ENCODE results near the gene DYNC2LI1.

The DYNC2LI1 gene

GRCh38 chr2:43812006-43812405, 38.2 kb downstream of the DYNC2LI1 start:
- DNase-seq: no peak

- DNase-seq: no peak
These were observed 39.1 kb downstream of the DYNC2LI1 start for GRCh38 chr2:43812947-43813346.

GRCh38 chr2:43814711-43815110, 40.9 kb downstream of the DYNC2LI1 start:
- DNase-seq: no peak

GRCh38 chr2:43818761-43819160, 44.9 kb downstream of the DYNC2LI1 start:
- DNase-seq: no peak

GRCh38 chr2:43819491-43820163, 45.8 kb downstream of the DYNC2LI1 start:
- no peak for DNase-seq

GRCh38 chr2:43822839-43823238, 49.0 kb downstream of the DYNC2LI1 start:
- DNase-seq: no peak

- no peak for DNase-seq
These were observed 49.9 kb downstream of the DYNC2LI1 start for GRCh38 chr2:43823751-43824150.

- DNase-seq: no peak
These were observed 50.7 kb downstream of the DYNC2LI1 start for GRCh38 chr2:43824512-43824911.

- DNase-seq: no peak
These were observed 51.2 kb downstream of the DYNC2LI1 start for GRCh38 chr2:43824951-43825493.

GRCh38 chr2:43825841-43826240, 52.0 kb downstream of the DYNC2LI1 start:
- DNase-seq: no peak

GRCh38 chr2:43826305-43827250, 52.7 kb downstream of the DYNC2LI1 start:
- no peak for DNase-seq

GRCh38 chr2:43831543-43832294, 57.9 kb downstream of the DYNC2LI1 start:
- DNase-seq: peak; percentile 52

GRCh38 chr2:43832457-43832856, 58.6 kb downstream of the DYNC2LI1 start:
- DNase-seq: no peak

GRCh38 chr2:43837033-43837432, 63.2 kb downstream of the DYNC2LI1 start:
- no peak for DNase-seq

- no peak for DNase-seq
These were observed 64.2 kb downstream of the DYNC2LI1 start for GRCh38 chr2:43837831-43838559.

- no peak for DNase-seq
These were observed 64.9 kb downstream of the DYNC2LI1 start, which contains the start of the genes ABCG5 and ABCG8 for GRCh38 chr2:43838560-43839267. ABCG5 (minus strand) TSS chr2:43838839; CDS start chr2:43838679, 160 bp downstream. ABCG8 (plus strand) TSS chr2:43838971; CDS start chr2:43839054, 83 bp downstream.

GRCh38 chr2:43839776-43840564, 66.1 kb downstream of the DYNC2LI1 start:
- DNase-seq: no peak

- no peak for DNase-seq
These were observed 67.1 kb downstream of the DYNC2LI1 start for GRCh38 chr2:43840965-43841364.

GRCh38 chr2:43841949-43842865, 68.4 kb downstream of the DYNC2LI1 start:
- DNase-seq: no peak
